HTR-8/SVneo (cell line): ENCODE measurements around the gene COL11A2.
A peak's percentile ranks its signal among the peaks of the same experiment; 100 is the strongest.

Experiments
- DNase-seq: peaks from one replicate; pipeline ENCODE4 v3.0.0; 2011; ENCODE audit warnings: low spot score, mixed read lengths; ENCODE audit not compliant: insufficient read length
- FAIRE-seq: peaks from 2 replicates; lab custom pipeline; 2011; peaks lifted over from hg19 to GRCh38; lab: Jason Lieb, UNC

Gene COL11A2

GRCh38 chr6:33206864-33207551 lies 14.7 kb upstream of the COL11A2 start:
- no peak for DNase-seq
- FAIRE-seq = no peak

GRCh38 chr6:33206027-33206863 lies 14.0 kb upstream of the COL11A2 start:
- DNase-seq (no peak), FAIRE-seq (no peak)

- DNase-seq = peak; percentile 47
These were observed 13.1 kb upstream of the COL11A2 start for GRCh38 chr6:33205191-33206026.

GRCh38 chr6:33204415-33205190 lies 12.3 kb upstream of the COL11A2 start, which contains the start of gene HSD17B8:
TSS of gene HSD17B8 (plus strand) at chr6:33204655. CDS start at chr6:33204669, 14 bp downstream.
- peak; percentile 59 for DNase-seq
- FAIRE-seq = no peak

More at GRCh38 chr6:33205191-33206026, 13.1 kb upstream of the COL11A2 start:
- FAIRE-seq = no peak

GRCh38 chr6:33204165-33204414 lies 11.8 kb upstream of the COL11A2 start:
- DNase-seq = no peak
- FAIRE-seq = no peak

- DNase-seq = no peak
- FAIRE-seq = no peak
These were observed 11.3 kb upstream of the COL11A2 start for GRCh38 chr6:33203443-33204164.

- DNase-seq (no peak), FAIRE-seq (no peak)
These were observed 10.5 kb upstream of the COL11A2 start for GRCh38 chr6:33202799-33203198.

- no peak for DNase-seq
- no peak for FAIRE-seq
These were observed 9.7 kb upstream of the COL11A2 start for GRCh38 chr6:33201935-33202334.

- DNase-seq (no peak), FAIRE-seq (no peak)
These were observed 8.9 kb upstream of the COL11A2 start for GRCh38 chr6:33201147-33201545.

- DNase-seq (peak; percentile 99), FAIRE-seq (peak; percentile 83)
These were observed 8.2 kb upstream of the COL11A2 start, which contains the start of the genes RXRB and SLC39A7 for GRCh38 chr6:33200219-33201146. TSS of gene RXRB (minus strand) at chr6:33200665. CDS start at chr6:33200476, 189 bp downstream. TSS of gene SLC39A7 (plus strand) at chr6:33200867. CDS start at chr6:33201246, 379 bp downstream.

GRCh38 chr6:33199687-33200218 lies 7.5 kb upstream of the COL11A2 start:
- DNase-seq (peak; percentile 74), FAIRE-seq (no peak)

GRCh38 chr6:33198853-33199436 lies 6.7 kb upstream of the COL11A2 start:
- no peak for FAIRE-seq
- DNase-seq = no peak

GRCh38 chr6:33198159-33198852 lies 6.0 kb upstream of the COL11A2 start:
- DNase-seq (no peak), FAIRE-seq (no peak)

- FAIRE-seq = no peak
- peak; percentile 61 for DNase-seq
These were observed 5.3 kb upstream of the COL11A2 start for GRCh38 chr6:33197431-33198048.

- no peak for FAIRE-seq
These were observed 3.3 kb upstream of the COL11A2 start for GRCh38 chr6:33195304-33196165.

More at GRCh38 chr6:33195304-33196165, 3.3 kb upstream of the COL11A2 start:
- no peak for DNase-seq
